HG02763 (cell line): ENCODE measurements around the gene RTP5.
"Not testable (repeated sequence)": the region's sequence is repeated elsewhere in the genome, so short reads cannot be mapped to it uniquely, and the experiment has no call there.

Experiments
- ATAC-seq: cut with Tn5 transposase; IDR thresholded peaks from one replicate; pipeline ENCODE4 v1.9.1; 2021; ENCODE audit warnings: mild to moderate bottlenecking, moderate library complexity; ENCODE audit not compliant: unreplicated experiment

Gene RTP5

DNA sequence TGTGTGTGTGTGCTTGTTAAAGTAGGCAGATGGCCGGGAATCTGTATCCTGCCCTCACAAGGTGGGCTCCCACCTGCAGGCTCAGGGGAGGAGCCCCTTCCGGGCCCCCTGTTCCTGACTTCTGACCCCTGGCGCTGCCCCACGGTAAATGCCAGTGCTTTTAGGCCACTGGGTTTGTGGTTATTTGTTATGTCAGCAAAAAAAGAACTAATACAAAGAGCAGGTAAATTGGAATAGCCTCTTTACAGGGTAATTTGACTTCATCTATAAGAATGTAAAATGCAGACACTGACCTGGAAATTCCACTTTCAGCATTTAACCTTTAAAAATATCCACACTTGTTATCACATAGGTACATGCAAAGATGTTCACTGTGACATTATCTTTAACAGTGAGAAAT, 44.2 kb downstream of the RTP5 start:
- no peak for ATAC-seq

GRCh38 chr2:241914542-241914941, 45.0 kb downstream of the RTP5 start:
- ATAC-seq = no peak

GRCh38 chr2:241921631-241922030, 52.1 kb downstream of the RTP5 start:
- ATAC-seq = not testable (repeated sequence)

- ATAC-seq = no peak
Observed at GRCh38 chr2:241922411-241922810, 52.9 kb downstream of the RTP5 start.

DNA sequence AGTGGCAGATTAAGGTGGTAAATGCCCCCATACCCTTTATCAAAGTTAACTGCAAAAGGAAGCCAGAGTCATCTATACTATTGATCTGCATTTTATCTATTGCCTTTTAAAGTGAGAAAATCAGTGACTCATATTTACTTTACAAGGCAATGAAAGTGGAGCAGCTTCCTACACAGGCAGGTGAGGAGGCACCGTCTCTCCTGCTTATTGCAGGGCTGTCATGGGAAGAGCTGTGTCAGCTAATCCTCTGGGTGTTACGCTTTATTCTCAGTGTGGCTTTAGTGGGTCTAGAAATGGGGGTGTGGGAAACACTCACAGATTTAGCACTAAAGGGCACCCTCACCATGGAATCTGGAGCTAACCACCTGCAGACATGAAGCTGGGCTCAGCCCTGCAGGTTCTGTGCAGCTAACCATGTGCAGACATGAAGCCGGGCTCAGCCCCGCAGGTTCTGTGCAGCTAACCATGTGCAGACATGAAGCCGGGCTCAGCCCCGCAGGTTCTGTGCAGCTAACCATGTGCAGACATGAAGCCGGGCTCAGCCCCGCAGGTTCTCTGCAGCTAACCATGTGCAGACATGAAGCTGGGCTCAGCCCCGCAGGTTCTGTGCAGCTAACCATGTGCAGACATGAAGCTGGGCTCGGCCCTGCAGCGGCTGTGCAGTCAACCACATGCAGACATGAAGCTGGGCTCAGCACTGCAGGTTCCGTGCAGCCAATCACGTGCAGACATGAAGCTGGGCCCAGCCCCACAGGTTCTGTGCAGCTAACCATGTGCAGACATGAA, 53.5 kb downstream of the RTP5 start:
- ATAC-seq = not testable (repeated sequence)
